RPMI7951 (cell line): ENCODE results near the gene ENTPD2. TPM values are rescaled to one million over a fixed set of nuclear protein-coding genes. Genes with fewer than 3 reads are reported as not detected.

Experiments
- DNase-seq: peaks from one replicate; pipeline ENCODE4 v3.0.0-alpha.2; 2012; ENCODE audit warnings: low read depth
- total RNA-seq: library from RNA; depleted of rRNA; stranded (reverse); fragments of >200 nt; shearing (Covaris generic); gene quantifications from 2 replicates; pipeline ENCODE4 v1.2.3, GENCODE V29; 2014

Gene ENTPD2
- total RNA-seq, 1 experiment from 2014 or later: not detected

GRCh38 chr9:137030006-137030405 is 23.9 kb downstream of the ENTPD2 start:
- no peak for DNase-seq

GRCh38 chr9:137029058-137029936 is 24.6 kb downstream of the ENTPD2 start:
- peak; percentile 51 for DNase-seq

- peak; percentile 46 for DNase-seq
Measured at GRCh38 chr9:137028263-137029057, 25.4 kb downstream of the ENTPD2 start.

- DNase-seq: peak; percentile 18
Measured at GRCh38 chr9:137027369-137028262, 26.2 kb downstream of the ENTPD2 start, which contains the start of gene ABCA2. TSS of gene ABCA2 (minus strand) at chr9:137028237. CDS start at chr9:137028140, 97 bp downstream.

- no peak for DNase-seq
Measured at GRCh38 chr9:137026828-137027227, 27.0 kb downstream of the ENTPD2 start.

- DNase-seq: no peak
Measured at GRCh38 chr9:137026384-137026783, 27.5 kb downstream of the ENTPD2 start.

GRCh38 chr9:137025517-137025966 is 28.3 kb downstream of the ENTPD2 start:
- DNase-seq: no peak

- DNase-seq: no peak
Measured at GRCh38 chr9:137023583-137023991, 30.3 kb downstream of the ENTPD2 start.

- DNase-seq: no peak
Measured at GRCh38 chr9:137023157-137023556, 30.7 kb downstream of the ENTPD2 start.

GRCh38 chr9:137022662-137023008 is 31.2 kb downstream of the ENTPD2 start:
- no peak for DNase-seq

- peak; percentile 38 for DNase-seq
Measured at GRCh38 chr9:137021979-137022661, 31.7 kb downstream of the ENTPD2 start.

- DNase-seq: no peak
Measured at GRCh38 chr9:137021568-137021978, 32.3 kb downstream of the ENTPD2 start.

- DNase-seq: no peak
Measured at GRCh38 chr9:137020771-137021567, 32.9 kb downstream of the ENTPD2 start.

GRCh38 chr9:137019891-137020683 is 33.8 kb downstream of the ENTPD2 start:
- no peak for DNase-seq

- DNase-seq: no peak
Measured at GRCh38 chr9:137018761-137019559, 34.9 kb downstream of the ENTPD2 start.

GRCh38 chr9:137017791-137018497 is 35.9 kb downstream of the ENTPD2 start:
- DNase-seq: no peak

- DNase-seq: no peak
Measured at GRCh38 chr9:137017071-137017470, 36.8 kb downstream of the ENTPD2 start.

GRCh38 chr9:137016436-137016835 is 37.4 kb downstream of the ENTPD2 start:
- DNase-seq: no peak
